GM18507 (cell line): ENCODE data around the gene USP43.

Experiments used
- DNase-seq: peaks from one replicate; pipeline ENCODE4 v3.0.0; 2011; ENCODE audit warnings: low read depth; ENCODE audit not compliant: insufficient read length; ENCODE audit errors: extremely low spot score
- FAIRE-seq: peaks from 2 replicates; lab custom pipeline; 2011; peaks lifted over from hg19 to GRCh38; lab: Jason Lieb, UNC

The USP43 gene

GRCh38 chr17:9768381-9768934 is 123.1 kb downstream of the USP43 start:
- FAIRE-seq, result no peak
- DNase-seq, result peak; percentile 18

GRCh38 chr17:9769036-9769695 is 123.8 kb downstream of the USP43 start:
- DNase-seq, result no peak
- FAIRE-seq, result no peak

- DNase-seq, result no peak
- FAIRE-seq, result no peak
Observed at GRCh38 chr17:9771465-9771864, 126.1 kb downstream of the USP43 start.

GRCh38 chr17:9772658-9773057 is 127.3 kb downstream of the USP43 start:
- FAIRE-seq (no peak), DNase-seq (no peak)

GRCh38 chr17:9776911-9777310 is 131.6 kb downstream of the USP43 start:
- DNase-seq (no peak), FAIRE-seq (no peak)
